Measurements from ENCODE around the gene NF1.
"Not testable (repeated sequence)": the region's sequence is repeated elsewhere in the genome, so short reads cannot be mapped to it uniquely, and the experiment has no call there.

Gene NF1

GRCh38 chr17:31195305-31195704, 100.5 kb downstream of the NF1 start:
- TF ChIP-seq, protein P1, sequence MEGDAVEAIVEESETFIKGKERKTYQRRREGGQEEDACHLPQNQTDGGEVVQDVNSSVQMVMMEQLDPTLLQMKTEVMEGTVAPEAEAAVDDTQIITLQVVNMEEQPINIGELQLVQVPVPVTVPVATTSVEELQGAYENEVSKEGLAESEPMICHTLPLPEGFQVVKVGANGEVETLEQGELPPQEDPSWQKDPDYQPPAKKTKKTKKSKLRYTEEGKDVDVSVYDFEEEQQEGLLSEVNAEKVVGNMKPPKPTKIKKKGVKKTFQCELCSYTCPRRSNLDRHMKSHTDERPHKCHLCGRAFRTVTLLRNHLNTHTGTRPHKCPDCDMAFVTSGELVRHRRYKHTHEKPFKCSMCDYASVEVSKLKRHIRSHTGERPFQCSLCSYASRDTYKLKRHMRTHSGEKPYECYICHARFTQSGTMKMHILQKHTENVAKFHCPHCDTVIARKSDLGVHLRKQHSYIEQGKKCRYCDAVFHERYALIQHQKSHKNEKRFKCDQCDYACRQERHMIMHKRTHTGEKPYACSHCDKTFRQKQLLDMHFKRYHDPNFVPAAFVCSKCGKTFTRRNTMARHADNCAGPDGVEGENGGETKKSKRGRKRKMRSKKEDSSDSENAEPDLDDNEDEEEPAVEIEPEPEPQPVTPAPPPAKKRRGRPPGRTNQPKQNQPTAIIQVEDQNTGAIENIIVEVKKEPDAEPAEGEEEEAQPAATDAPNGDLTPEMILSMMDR (conservative IDR thresholded peaks at IDR 0.05; ENCODE audit: low read depth, low read length), result no peak
- DNase-seq (ENCODE audit: low read depth), result no peak
- no peak overlapping the region for H3K4me3 ChIP-seq (ENCODE audit: low read depth, low read length)

DNA sequence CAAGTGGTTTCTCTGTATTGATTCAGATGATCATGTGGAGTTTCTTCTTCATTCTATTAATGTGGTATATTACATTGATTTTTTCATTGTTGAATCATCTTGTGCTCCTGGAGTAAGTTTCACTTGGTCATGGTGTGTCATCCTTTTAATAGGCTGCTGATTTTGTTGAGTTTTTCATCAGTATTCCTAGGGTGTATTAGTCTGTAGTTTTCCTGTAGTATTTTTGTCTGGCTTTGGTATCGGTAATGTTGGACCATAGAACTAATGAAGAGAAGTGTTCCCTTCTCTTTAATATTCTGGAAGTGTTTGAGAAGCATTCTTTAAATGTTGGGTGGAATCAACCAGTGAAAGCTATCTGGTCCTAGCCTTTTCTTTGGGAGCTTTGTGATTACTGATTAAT, 103.2 kb downstream of the NF1 start:
- TF ChIP-seq, protein P1 (conservative IDR thresholded peaks at IDR 0.05; ENCODE audit: low read depth, low read length), result no peak
- DNase-seq (ENCODE audit: low read depth), result peak; percentile 3
- H3K4me3 ChIP-seq (ENCODE audit: low read depth, low read length), result no peak overlapping the region

GRCh38 chr17:31198666-31199065, 103.9 kb downstream of the NF1 start:
- peak; percentile 13 for DNase-seq (ENCODE audit: low read depth)

DNA sequence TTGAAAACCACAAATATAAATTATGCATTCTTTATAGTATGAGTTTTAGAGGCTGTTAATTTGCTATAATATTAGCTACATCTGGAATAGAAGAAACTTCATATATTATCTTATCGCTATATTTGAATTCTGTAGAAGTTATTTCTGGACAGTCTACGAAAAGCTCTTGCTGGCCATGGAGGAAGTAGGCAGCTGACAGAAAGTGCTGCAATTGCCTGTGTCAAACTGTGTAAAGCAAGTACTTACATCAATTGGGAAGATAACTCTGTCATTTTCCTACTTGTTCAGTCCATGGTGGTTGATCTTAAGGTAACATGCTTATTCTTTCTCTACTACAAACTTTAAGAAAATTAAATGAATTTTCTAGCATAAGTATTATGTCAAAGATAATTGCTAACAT, 105.5 kb downstream of the NF1 start:
- no peak for DNase-seq (ENCODE audit: low read depth)

More at GRCh38 chr17:31198666-31199065, 103.9 kb downstream of the NF1 start:
- not testable (repeated sequence) for H3K4me3 ChIP-seq (ENCODE audit: low read depth, low read length)

GRCh38 chr17:31202968-31203367, 108.2 kb downstream of the NF1 start:
- no peak overlapping the region for H3K4me3 ChIP-seq (ENCODE audit: low read depth, low read length)
- DNase-seq (ENCODE audit: low read depth), result peak; percentile 23
- TF ChIP-seq, protein P1 (conservative IDR thresholded peaks at IDR 0.05; ENCODE audit: low read depth, low read length), result no peak

More for the DNA sequence above, 105.5 kb downstream of the NF1 start:
- no peak overlapping the region for H3K4me3 ChIP-seq (ENCODE audit: low read depth, low read length)
- TF ChIP-seq, protein P1 (conservative IDR thresholded peaks at IDR 0.05; ENCODE audit: low read depth, low read length), result no peak

DNA sequence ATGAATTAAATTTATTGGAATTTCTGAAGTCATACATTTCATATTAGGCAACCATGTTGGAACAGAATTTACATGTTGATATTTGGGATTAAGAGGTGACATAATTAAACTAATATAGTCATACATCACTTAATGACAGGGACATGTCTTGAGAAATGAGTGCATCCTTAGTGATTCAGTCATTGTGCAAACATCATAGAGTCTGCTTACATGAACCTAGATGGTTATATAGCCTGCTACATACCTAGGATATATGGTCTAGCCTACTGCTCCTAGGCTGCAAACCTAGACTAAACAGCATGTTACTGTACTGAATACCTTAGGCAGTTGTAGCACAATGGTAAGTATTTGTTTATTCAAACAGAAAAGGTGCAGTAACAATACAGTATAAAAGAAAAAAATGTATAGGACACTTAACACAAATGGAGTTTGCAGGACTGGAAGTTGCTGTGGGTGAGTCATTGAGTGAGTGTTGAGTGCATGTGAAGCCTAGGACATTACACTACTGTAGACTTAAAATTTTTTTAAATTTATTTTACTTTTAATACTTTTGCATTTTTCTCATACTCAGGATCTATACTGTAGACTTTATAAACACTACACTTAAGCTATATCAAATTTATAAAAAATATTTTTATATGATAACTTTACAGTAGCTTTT, 116.7 kb downstream of the NF1 start:
- TF ChIP-seq, protein P1 (conservative IDR thresholded peaks at IDR 0.05; ENCODE audit: low read depth, low read length), result no peak
- DNase-seq (ENCODE audit: low read depth), result peak; percentile 34
- H3K4me3 ChIP-seq (ENCODE audit: low read depth, low read length), result no peak overlapping the region

- TF ChIP-seq, protein P1 (conservative IDR thresholded peaks at IDR 0.05; ENCODE audit: low read depth, low read length), result peak; percentile 45
- DNase-seq (ENCODE audit: low read depth), result peak; percentile 89
- H3K4me3 ChIP-seq (ENCODE audit: low read depth, low read length), result no peak overlapping the region
These were observed 121.4 kb downstream of the NF1 start for GRCh38 chr17:31216031-31216751.

All from choroid plexus epithelial cell (primary cell).